Colonic mucosa (tissue), 4 donors: Measurements from ENCODE around the gene NLRP9. TPM values are rescaled to one million over a fixed set of nuclear protein-coding genes. Genes with fewer than 3 reads are reported as not detected.
A peak's percentile ranks its signal among the peaks of the same experiment; 100 is the strongest.

Source experiments
- DNase-seq: peaks from one replicate; pipeline ENCODE4 v3.0.0-alpha.2; 2020
- H3K27ac ChIP-seq: fragments of 200-600 bp; one replicate; pipeline ENCODE4 v1.8.0; 2021
- H3K27me3 ChIP-seq: fragments of 200-600 bp; one replicate; pipeline ENCODE4 v1.8.0; 2021
- H3K36me3 ChIP-seq: fragments of 200-600 bp; one replicate; pipeline ENCODE4 v1.8.0; 2021
- H3K4me1 ChIP-seq: fragments of 200-600 bp; one replicate; pipeline ENCODE4 v1.8.0; 2021; ENCODE audit warnings: mild to moderate bottlenecking
- H3K4me3 ChIP-seq: fragments of 200-600 bp; one replicate; pipeline ENCODE4 v1.8.0; 2021
- H3K9ac ChIP-seq, 2 donors: one replicate each; pipeline ENCODE4 v1.7.0; 2013; ENCODE audit warnings: control low read depth in 2 of 2, low read depth in 2 of 2, low read length in 2 of 2
- H3K9me3 ChIP-seq: fragments of 200-600 bp; one replicate; pipeline ENCODE4 v1.8.0; 2021
- intact Hi-C: fragments of 100-400 bp; cut with DNase I; formaldehyde crosslinking; loops from one replicate; pipeline ENCODE4 v1.14.1; 2022
- total RNA-seq, 2 donors: library from RNA; stranded (reverse); fragmentation: NEBNext Ultra II Directional in 1 of 2; extraction: Animal tissue kit (Norgen Biotek cat#: 25700) in 1 of 2; gene quantifications; one replicate each; pipeline ENCODE4 v1.2.1, GENCODE V29; 2021
- TF ChIP-seq, protein P1 (sequence below): fragments of 200-600 bp; IDR thresholded peaks from one replicate; pipeline ENCODE4 v1.8.0; 2022; ENCODE audit warnings: antibody characterized with exemption, mild to moderate bottlenecking
- donor health status: healthy.
- donor health status: DM: no; HTN: no; CAD: no.
- donor health status: DM: no; HTN: no; CAD: no.

The NLRP9 gene
- total RNA-seq, 2 donors from 2014 or later = not detected

GRCh38 chr19:55694656-55695491, 43.3 kb downstream of the NLRP9 start:
- Histone ChIP-seq H3K4me1 (no peaks in the 10 kb centered on the region), H3K9me3 (no peaks in the 10 kb centered on the region), H3K27ac (no peak overlapping the region), H3K4me3 (no peak overlapping the region), H3K9ac (no peak overlapping the region), H3K36me3 (peaks cover 32% of the 10 kb centered on the region), H3K27me3 (no peaks in the 10 kb centered on the region)
- intact Hi-C loops = no loop called here
- TF ChIP-seq, protein P1, sequence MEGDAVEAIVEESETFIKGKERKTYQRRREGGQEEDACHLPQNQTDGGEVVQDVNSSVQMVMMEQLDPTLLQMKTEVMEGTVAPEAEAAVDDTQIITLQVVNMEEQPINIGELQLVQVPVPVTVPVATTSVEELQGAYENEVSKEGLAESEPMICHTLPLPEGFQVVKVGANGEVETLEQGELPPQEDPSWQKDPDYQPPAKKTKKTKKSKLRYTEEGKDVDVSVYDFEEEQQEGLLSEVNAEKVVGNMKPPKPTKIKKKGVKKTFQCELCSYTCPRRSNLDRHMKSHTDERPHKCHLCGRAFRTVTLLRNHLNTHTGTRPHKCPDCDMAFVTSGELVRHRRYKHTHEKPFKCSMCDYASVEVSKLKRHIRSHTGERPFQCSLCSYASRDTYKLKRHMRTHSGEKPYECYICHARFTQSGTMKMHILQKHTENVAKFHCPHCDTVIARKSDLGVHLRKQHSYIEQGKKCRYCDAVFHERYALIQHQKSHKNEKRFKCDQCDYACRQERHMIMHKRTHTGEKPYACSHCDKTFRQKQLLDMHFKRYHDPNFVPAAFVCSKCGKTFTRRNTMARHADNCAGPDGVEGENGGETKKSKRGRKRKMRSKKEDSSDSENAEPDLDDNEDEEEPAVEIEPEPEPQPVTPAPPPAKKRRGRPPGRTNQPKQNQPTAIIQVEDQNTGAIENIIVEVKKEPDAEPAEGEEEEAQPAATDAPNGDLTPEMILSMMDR = no peak
- no peak for DNase-seq

GRCh38 chr19:55694241-55694655, 44.0 kb downstream of the NLRP9 start:
- H3K9ac ChIP-seq = no peak overlapping the region
- H3K36me3 ChIP-seq = peaks cover 37% of the 10 kb centered on the region
- no peak overlapping the region for H3K27ac ChIP-seq
- TF ChIP-seq, protein P1 = no peak
- no peaks in the 10 kb centered on the region for H3K27me3 ChIP-seq
- peaks cover 3% of the 10 kb centered on the region for H3K4me1 ChIP-seq
- no peaks in the 10 kb centered on the region for H3K9me3 ChIP-seq
- no peak overlapping the region for H3K4me3 ChIP-seq
- peak; percentile 75 for DNase-seq
- intact Hi-C loops = no loop called here

GRCh38 chr19:55693336-55693974, 44.7 kb downstream of the NLRP9 start:
- Histone ChIP-seq H3K36me3 (peaks cover 37% of the 10 kb centered on the region), H3K27ac (no peak overlapping the region), H3K9me3 (no peaks in the 10 kb centered on the region), H3K9ac (no peak overlapping the region), H3K4me3 (no peak overlapping the region), H3K4me1 (peaks cover 6% of the 10 kb centered on the region), H3K27me3 (no peaks in the 10 kb centered on the region)
- TF ChIP-seq, protein P1 = no peak
- DNase-seq = no peak
- intact Hi-C loops = no loop called here

DNA sequence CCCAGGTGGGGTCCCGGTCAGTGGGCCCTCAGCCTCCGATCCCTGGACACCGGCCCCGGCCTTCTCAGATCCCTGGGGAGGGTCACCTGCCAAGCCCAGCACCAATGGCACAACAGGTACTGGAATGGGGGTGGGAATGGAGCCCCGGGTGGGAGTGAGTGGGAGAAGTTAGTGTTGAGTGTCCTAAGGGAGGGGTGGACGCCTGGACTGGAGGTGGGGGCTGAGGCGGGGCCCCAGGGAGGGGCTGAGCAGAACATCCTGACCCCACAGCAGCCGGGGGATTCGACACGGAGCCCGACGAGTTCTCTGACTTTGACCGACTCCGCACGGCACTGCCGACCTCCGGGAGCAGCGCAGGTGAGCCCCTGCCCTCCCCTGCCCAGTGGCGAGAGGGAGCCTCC, 45.5 kb downstream of the NLRP9 start:
- no peak overlapping the region for H3K27ac ChIP-seq
- TF ChIP-seq, protein P1 = no peak
- H3K27me3 ChIP-seq = no peaks in the 10 kb centered on the region
- peaks cover 37% of the 10 kb centered on the region for H3K36me3 ChIP-seq
- no peaks in the 10 kb centered on the region for H3K9me3 ChIP-seq
- intact Hi-C loops = no loop called here
- H3K4me3 ChIP-seq = no peak overlapping the region
- no peak for DNase-seq
- H3K9ac ChIP-seq = no peak overlapping the region
- peaks cover 13% of the 10 kb centered on the region for H3K4me1 ChIP-seq

- DNase-seq = no peak
- Histone ChIP-seq H3K4me3 (no peak overlapping the region), H3K27ac (no peak overlapping the region), H3K27me3 (no peaks in the 10 kb centered on the region), H3K4me1 (peaks cover 20% of the 10 kb centered on the region), H3K9me3 (no peaks in the 10 kb centered on the region), H3K36me3 (peaks cover 37% of the 10 kb centered on the region), H3K9ac (no peak overlapping the region)
- TF ChIP-seq, protein P1 = no peak
- intact Hi-C loops = no loop called here
Measured at GRCh38 chr19:55691561-55692481, 46.4 kb downstream of the NLRP9 start.
